ENCODE results near the gene BLTP3B. TPM values are rescaled to one million over a fixed set of nuclear protein-coding genes. Genes with fewer than 3 reads are reported as not detected.

The BLTP3B gene
- total and polyA plus RNA-seq, 2 of the 13 experiments (the other 11 are each of a cell fraction or from before 2014, with no cell fraction given), result 15.6 to 24.4 TPM

- TF ChIP-seq, protein P1, sequence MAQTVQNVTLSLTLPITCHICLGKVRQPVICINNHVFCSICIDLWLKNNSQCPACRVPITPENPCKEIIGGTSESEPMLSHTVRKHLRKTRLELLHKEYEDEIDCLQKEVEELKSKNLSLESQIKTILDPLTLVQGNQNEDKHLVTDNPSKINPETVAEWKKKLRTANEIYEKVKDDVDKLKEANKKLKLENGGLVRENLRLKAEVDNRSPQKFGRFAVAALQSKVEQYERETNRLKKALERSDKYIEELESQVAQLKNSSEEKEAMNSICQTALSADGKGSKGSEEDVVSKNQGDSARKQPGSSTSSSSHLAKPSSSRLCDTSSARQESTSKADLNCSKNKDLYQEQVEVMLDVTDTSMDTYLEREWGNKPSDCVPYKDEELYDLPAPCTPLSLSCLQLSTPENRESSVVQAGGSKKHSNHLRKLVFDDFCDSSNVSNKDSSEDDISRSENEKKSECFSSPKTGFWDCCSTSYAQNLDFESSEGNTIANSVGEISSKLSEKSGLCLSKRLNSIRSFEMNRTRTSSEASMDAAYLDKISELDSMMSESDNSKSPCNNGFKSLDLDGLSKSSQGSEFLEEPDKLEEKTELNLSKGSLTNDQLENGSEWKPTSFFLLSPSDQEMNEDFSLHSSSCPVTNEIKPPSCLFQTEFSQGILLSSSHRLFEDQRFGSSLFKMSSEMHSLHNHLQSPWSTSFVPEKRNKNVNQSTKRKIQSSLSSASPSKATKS (CRISPR knock-in tag; IDR thresholded peaks at IDR 0.05), result no peak
- TF ChIP-seq ZNF18 (CRISPR knock-in tag; IDR thresholded peaks at IDR 0.05; ENCODE audit: insufficient replicate concordance) (no peak), MAFG (CRISPR knock-in tag; IDR thresholded peaks at IDR 0.05) (no peak), CTCF (CRISPR knock-in tag; IDR thresholded peaks at IDR 0.05) (no peak; the same call in 1 of the 2 replicates), KLF13 (CRISPR knock-in tag; IDR thresholded peaks at IDR 0.05) (no peak), CEBPB (IDR thresholded peaks at IDR 0.05; ENCODE audit: borderline replicate concordance, low read depth, low read length) (no peak), TOPORS (CRISPR knock-in tag; IDR thresholded peaks at IDR 0.05) (peak; percentile 52; the same call in 1 of the 2 replicates), CREM (IDR thresholded peaks at IDR 0.05) (no peak), CREM (CRISPR knock-in tag; IDR thresholded peaks at IDR 0.05) (no peak), MLXIP (CRISPR knock-in tag; IDR thresholded peaks at IDR 0.05; ENCODE audit: borderline replicate concordance) (no peak), NR2F2 (IDR thresholded peaks at IDR 0.05; ENCODE audit: borderline replicate concordance, low read depth) (peak; percentile 38), ZNF33B (CRISPR knock-in tag; IDR thresholded peaks at IDR 0.05) (no peak), FIP1L1 (IDR thresholded peaks at IDR 0.05; ENCODE audit: borderline replicate concordance, insufficient read depth, low read depth, low read length) (no peak), HNRNPK (IDR thresholded peaks at IDR 0.05; ENCODE audit: low read depth, low read length, poor library complexity, severe bottlenecking) (peak; percentile 24), PRPF4 (IDR thresholded peaks at IDR 0.05; ENCODE audit: low read depth, low read length, poor library complexity, severe bottlenecking) (no peak)
Measured at GRCh38 chr12:100141998-100142850, 450 bp downstream of the BLTP3B start (continued).

All from HepG2 (cell line).